Measurements from ENCODE around the gene ATP10B.

Gene ATP10B

GRCh38 chr5:160693831-160694465 lies 158.1 kb downstream of the ATP10B start:
- no peaks in the 10 kb centered on the region for H3K4me1 ChIP-seq (ENCODE audit: control insufficient read depth, insufficient read depth, low read length)
- POLR2A ChIA-PET, result no interaction called here
- TF ChIP-seq OSR2 (tag by site-specific recombination; IDR thresholded peaks at IDR 0.05) (no peak), ZBTB26 (tag by site-specific recombination; optimal IDR thresholded peaks at IDR 0.05) (no peak), ZNF350 (tag by site-specific recombination; IDR thresholded peaks at IDR 0.05) (no peak), ZNF223 (tag by site-specific recombination; IDR thresholded peaks at IDR 0.05) (no peak), INSM2 (tag by site-specific recombination; IDR thresholded peaks at IDR 0.05) (no peak), ZNF138 (tag by site-specific recombination; IDR thresholded peaks at IDR 0.05; ENCODE audit: borderline replicate concordance) (no peak), SP7 (tag by site-specific recombination; IDR thresholded peaks at IDR 0.05) (no peak), ZNF776 (tag by site-specific recombination; IDR thresholded peaks at IDR 0.05; ENCODE audit: borderline replicate concordance) (no peak), BCL11B (tag by site-specific recombination; IDR thresholded peaks at IDR 0.05; ENCODE audit: low read depth) (no peak), ZNF561 (tag by site-specific recombination; IDR thresholded peaks at IDR 0.05; ENCODE audit: borderline replicate concordance) (no peak), ZNF335 (tag by site-specific recombination; conservative IDR thresholded peaks at IDR 0.05) (no peak), ZBTB20 (tag by site-specific recombination; IDR thresholded peaks at IDR 0.05) (no peak), ZNF596 (tag by site-specific recombination; IDR thresholded peaks at IDR 0.05) (no peak), ZNF677 (tag by site-specific recombination; IDR thresholded peaks at IDR 0.05) (no peak), ZNF623 (tag by site-specific recombination; IDR thresholded peaks at IDR 0.05) (no peak), KLF17 (tag by site-specific recombination; IDR thresholded peaks at IDR 0.05) (no peak), ZBTB49 (tag by site-specific recombination; IDR thresholded peaks at IDR 0.05; ENCODE audit: low read depth) (no peak), ZNF112 (tag by site-specific recombination; IDR thresholded peaks at IDR 0.05) (no peak), YY1 (tag by site-specific recombination; IDR thresholded peaks at IDR 0.05) (no peak), PRDM6 (tag by site-specific recombination; IDR thresholded peaks at IDR 0.05) (no peak)
- H3K27ac ChIP-seq (ENCODE audit: extremely low read depth, low read depth, low read length), result no peak overlapping the region
- CTCF ChIA-PET, result no interaction called here
- no peaks in the 10 kb centered on the region for H3K36me3 ChIP-seq (ENCODE audit: control insufficient read depth in 2 of 2, insufficient read depth in 1 of 2, low read length in 2 of 2)
- no peaks in the 10 kb centered on the region for H3K9me3 ChIP-seq (ENCODE audit: control insufficient read depth, insufficient read depth, low read depth, low read length)
- H3K4me3 ChIP-seq (ENCODE audit: low read depth, low read length), result no peak overlapping the region

All from HEK293 (cell line).